ENCODE measurements around the gene TSPAN2.
A peak's percentile ranks its signal among the peaks of the same experiment; 100 is the strongest.

The TSPAN2 gene

GRCh38 chr1:115052454-115053083 is 36.7 kb downstream of the TSPAN2 start:
- peak; percentile 86 for TF ChIP-seq CTCF (IDR thresholded peaks at IDR 0.05; ENCODE audit: low read depth, low read length, missing control alignments)
- DNase-seq (ENCODE audit: extremely low read depth, low read depth) = no peak
- no peak overlapping the region for H3K4me3 ChIP-seq (replicated peaks; ENCODE audit: low read depth, low read length)

GRCh38 chr1:115051850-115052249 is 37.5 kb downstream of the TSPAN2 start:
- no peak for TF ChIP-seq CTCF (IDR thresholded peaks at IDR 0.05; ENCODE audit: low read depth, low read length, missing control alignments)
- H3K4me3 ChIP-seq (replicated peaks; ENCODE audit: low read depth, low read length) = no peak overlapping the region
- DNase-seq (ENCODE audit: extremely low read depth, low read depth) = no peak

GRCh38 chr1:115046751-115047150 is 42.6 kb downstream of the TSPAN2 start:
- no peak for TF ChIP-seq CTCF (IDR thresholded peaks at IDR 0.05; ENCODE audit: low read depth, low read length, missing control alignments)
- no peak overlapping the region for H3K4me3 ChIP-seq (replicated peaks; ENCODE audit: low read depth, low read length)
- DNase-seq (ENCODE audit: extremely low read depth, low read depth) = no peak

- peak; percentile 33 for TF ChIP-seq CTCF (IDR thresholded peaks at IDR 0.05; ENCODE audit: low read depth, low read length, missing control alignments)
- DNase-seq (ENCODE audit: extremely low read depth, low read depth) = no peak
- H3K4me3 ChIP-seq (replicated peaks; ENCODE audit: low read depth, low read length) = no peak overlapping the region
These were observed 47.6 kb downstream of the TSPAN2 start for GRCh38 chr1:115041654-115042053.

GRCh38 chr1:115040501-115040900 is 48.8 kb downstream of the TSPAN2 start:
- H3K4me3 ChIP-seq (replicated peaks; ENCODE audit: low read depth, low read length) = no peak overlapping the region
- peak; percentile 20 for TF ChIP-seq CTCF (IDR thresholded peaks at IDR 0.05; ENCODE audit: low read depth, low read length, missing control alignments)
- DNase-seq (ENCODE audit: extremely low read depth, low read depth) = no peak

- no peak for TF ChIP-seq CTCF (IDR thresholded peaks at IDR 0.05; ENCODE audit: low read depth, low read length, missing control alignments)
- H3K4me3 ChIP-seq (replicated peaks; ENCODE audit: low read depth, low read length) = no peak overlapping the region
- DNase-seq (ENCODE audit: extremely low read depth, low read depth) = no peak
These were observed 52.3 kb downstream of the TSPAN2 start for GRCh38 chr1:115036814-115037507.

Data from HFF-Myc (cell line).